ENCODE measurements around the gene LINGO3.

Gene LINGO3

GRCh38 chr19:2261438-2262172, 46.3 kb downstream of the LINGO3 start:
- no peak for DNase-seq (ENCODE audit: low read depth)

- DNase-seq (ENCODE audit: low read depth): no peak
Measured at GRCh38 chr19:2260341-2260805, 47.6 kb downstream of the LINGO3 start.

GRCh38 chr19:2259336-2259735, 48.6 kb downstream of the LINGO3 start:
- DNase-seq (ENCODE audit: low read depth): no peak

All from activated T-cell treated with anti-CD3 and anti-CD28 coated beads for 24 hours (primary cell).